ENCODE results near the gene NLK. TPM values are rescaled to one million over a fixed set of nuclear protein-coding genes. Genes with fewer than 3 reads are reported as not detected.
"Not testable (repeated sequence)": the region's sequence is repeated elsewhere in the genome, so short reads cannot be mapped to it uniquely, and the experiment has no call there.

The NLK gene
- total RNA-seq, 1 experiment from 2014 or later, result 14.6 TPM

DNA sequence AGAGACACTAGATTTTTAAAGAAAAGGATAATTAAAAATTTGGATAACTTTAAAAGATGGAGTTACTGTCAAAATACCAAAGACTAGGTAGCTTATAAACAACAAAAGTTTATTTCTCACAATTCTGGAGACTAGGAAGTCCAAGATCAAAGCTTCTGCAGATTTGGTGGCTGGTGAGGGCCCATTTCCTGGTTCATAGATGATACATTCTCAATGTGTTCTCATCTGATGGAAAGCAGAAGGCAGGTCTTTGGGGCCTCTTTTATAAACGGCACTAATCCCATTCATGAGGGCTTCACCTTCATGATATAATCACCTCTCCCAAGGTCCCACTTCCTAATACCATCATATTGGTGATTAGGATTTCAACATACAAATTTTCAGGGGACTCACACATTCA is 33.7 kb downstream of the NLK start:
- ChIA-PET CTCF (interaction anchor here (1.4 kb wide), 1 partner anchor 16 kb away, joined by 3 read pairs; no protein-coding TSS in a partner anchor), POLR2A (interaction anchor here (0.9 kb wide), 1 partner anchor 19 kb away, joined by 3 read pairs; no protein-coding TSS in a partner anchor)
- no peak overlapping the region for H3K4me3 Mint-ChIP-seq (ENCODE audit: unreplicated experiment)
- TF ChIP-seq, protein P1, sequence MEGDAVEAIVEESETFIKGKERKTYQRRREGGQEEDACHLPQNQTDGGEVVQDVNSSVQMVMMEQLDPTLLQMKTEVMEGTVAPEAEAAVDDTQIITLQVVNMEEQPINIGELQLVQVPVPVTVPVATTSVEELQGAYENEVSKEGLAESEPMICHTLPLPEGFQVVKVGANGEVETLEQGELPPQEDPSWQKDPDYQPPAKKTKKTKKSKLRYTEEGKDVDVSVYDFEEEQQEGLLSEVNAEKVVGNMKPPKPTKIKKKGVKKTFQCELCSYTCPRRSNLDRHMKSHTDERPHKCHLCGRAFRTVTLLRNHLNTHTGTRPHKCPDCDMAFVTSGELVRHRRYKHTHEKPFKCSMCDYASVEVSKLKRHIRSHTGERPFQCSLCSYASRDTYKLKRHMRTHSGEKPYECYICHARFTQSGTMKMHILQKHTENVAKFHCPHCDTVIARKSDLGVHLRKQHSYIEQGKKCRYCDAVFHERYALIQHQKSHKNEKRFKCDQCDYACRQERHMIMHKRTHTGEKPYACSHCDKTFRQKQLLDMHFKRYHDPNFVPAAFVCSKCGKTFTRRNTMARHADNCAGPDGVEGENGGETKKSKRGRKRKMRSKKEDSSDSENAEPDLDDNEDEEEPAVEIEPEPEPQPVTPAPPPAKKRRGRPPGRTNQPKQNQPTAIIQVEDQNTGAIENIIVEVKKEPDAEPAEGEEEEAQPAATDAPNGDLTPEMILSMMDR (IDR thresholded peaks at IDR 0.05; ENCODE audit: unreplicated experiment), result no peak
- no peak overlapping the region for H3K27ac Mint-ChIP-seq (ENCODE audit: low read depth, unreplicated experiment)
- peaks cover 14% of the 10 kb centered on the region for H3K9me3 Mint-ChIP-seq (ENCODE audit: unreplicated experiment)
- peaks cover 11% of the 10 kb centered on the region for H3K4me1 Mint-ChIP-seq (ENCODE audit: insufficient read depth, unreplicated experiment)
- no peaks in the 10 kb centered on the region for H3K27me3 Mint-ChIP-seq (ENCODE audit: insufficient read depth, unreplicated experiment)
- BruUV-seq (replicated peaks), result no TSS peak
- H3K36me3 Mint-ChIP-seq (ENCODE audit: insufficient read depth, unreplicated experiment), result peaks cover 8% of the 10 kb centered on the region
- DNase-seq (ENCODE audit: unreplicated experiment), result no peak
- intact Hi-C loops (cut with micrococcal nuclease), result no loop called here

DNA sequence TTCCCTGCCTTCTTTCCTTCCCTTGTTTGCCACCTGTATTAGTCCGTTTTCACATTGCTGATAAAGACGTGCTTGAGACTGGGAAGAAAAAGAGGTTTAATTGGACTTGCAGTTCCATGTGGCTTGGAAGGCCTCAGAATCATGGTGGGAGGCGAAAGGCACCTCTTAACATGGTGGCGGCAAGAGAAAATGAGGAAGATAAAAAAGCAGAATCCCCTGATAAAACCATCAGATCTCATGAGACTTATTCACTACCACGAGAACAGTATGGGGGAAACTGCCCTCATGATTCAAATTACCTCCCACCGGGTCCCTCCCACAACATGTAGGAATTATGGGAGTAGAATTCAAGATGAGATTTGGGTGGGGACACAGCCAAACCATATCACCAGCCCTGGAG is 34.7 kb downstream of the NLK start:
- H3K9me3 Mint-ChIP-seq (ENCODE audit: unreplicated experiment); H3K27me3 Mint-ChIP-seq (ENCODE audit: insufficient read depth, unreplicated experiment); H3K4me3 Mint-ChIP-seq (ENCODE audit: unreplicated experiment); H3K36me3 Mint-ChIP-seq (ENCODE audit: insufficient read depth, unreplicated experiment); DNase-seq (ENCODE audit: unreplicated experiment); CTCF ChIA-PET; intact Hi-C loops (cut with micrococcal nuclease); BruUV-seq (replicated peaks); H3K27ac Mint-ChIP-seq (ENCODE audit: low read depth, unreplicated experiment): not testable (repeated sequence)
- POLR2A ChIA-PET, result interaction anchor here (0.6 kb wide), 1 partner anchor 113 kb away, joined by 4 read pairs; no protein-coding TSS in a partner anchor
- peaks cover 11% of the 10 kb centered on the region for H3K4me1 Mint-ChIP-seq (ENCODE audit: insufficient read depth, unreplicated experiment)

DNA sequence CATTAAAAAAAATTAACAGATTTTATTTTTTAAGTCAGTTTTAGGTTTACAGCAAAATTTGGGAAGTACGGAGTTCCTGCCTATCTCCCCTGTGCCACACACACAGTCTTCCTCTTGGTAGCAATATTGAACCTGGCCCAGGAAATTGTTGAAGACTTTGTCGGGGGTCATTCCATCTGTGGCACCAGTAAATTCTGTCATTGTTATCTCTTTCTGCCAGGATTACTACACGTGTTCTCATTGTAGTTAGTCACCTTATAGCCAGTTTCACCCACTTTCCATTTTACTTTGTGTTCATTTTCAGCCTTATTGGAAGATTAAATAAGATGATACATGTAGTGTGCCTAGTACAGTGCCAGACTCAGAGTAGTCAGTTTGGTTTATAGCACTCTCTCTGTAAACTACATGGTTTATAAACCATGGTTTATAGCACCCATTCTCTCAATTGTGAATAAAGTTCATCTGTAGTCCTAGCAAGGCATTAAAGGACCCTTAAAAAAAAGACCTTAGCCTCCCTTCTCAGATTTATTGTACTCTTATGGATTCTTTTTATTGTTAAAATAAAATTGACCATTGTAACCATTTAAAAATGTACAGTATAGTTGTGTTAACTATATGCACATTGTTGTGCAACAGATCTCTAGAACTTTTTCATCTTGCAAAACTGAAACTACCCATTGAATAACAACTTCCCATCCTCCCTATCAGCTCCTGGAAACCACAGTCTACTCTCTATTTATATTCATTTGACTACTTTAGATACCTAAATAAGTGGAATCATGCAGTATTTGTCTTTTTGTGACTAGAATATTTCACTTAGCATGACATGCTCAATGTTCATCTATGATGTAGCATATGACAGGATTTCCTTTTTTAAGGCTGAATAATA is 36.1 kb downstream of the NLK start:
- BruUV-seq (replicated peaks), result no TSS peak
- ChIA-PET CTCF (no interaction called here), POLR2A (interaction anchor here (0.6 kb wide), 1 partner anchor 8 kb away, joined by 5 read pairs; no protein-coding TSS in a partner anchor)
- no peak overlapping the region for H3K4me3 Mint-ChIP-seq (ENCODE audit: unreplicated experiment)
- peaks cover 11% of the 10 kb centered on the region for H3K4me1 Mint-ChIP-seq (ENCODE audit: insufficient read depth, unreplicated experiment)
- no peaks in the 10 kb centered on the region for H3K9me3 Mint-ChIP-seq (ENCODE audit: unreplicated experiment)
- no peak for DNase-seq (ENCODE audit: unreplicated experiment)
- no peaks in the 10 kb centered on the region for H3K36me3 Mint-ChIP-seq (ENCODE audit: insufficient read depth, unreplicated experiment)
- TF ChIP-seq, protein P1 (IDR thresholded peaks at IDR 0.05; ENCODE audit: unreplicated experiment), result no peak
- no peak overlapping the region for H3K27ac Mint-ChIP-seq (ENCODE audit: low read depth, unreplicated experiment)
- intact Hi-C loops (cut with micrococcal nuclease), result no loop called here
- H3K27me3 Mint-ChIP-seq (ENCODE audit: insufficient read depth, unreplicated experiment), result no peaks in the 10 kb centered on the region

DNA sequence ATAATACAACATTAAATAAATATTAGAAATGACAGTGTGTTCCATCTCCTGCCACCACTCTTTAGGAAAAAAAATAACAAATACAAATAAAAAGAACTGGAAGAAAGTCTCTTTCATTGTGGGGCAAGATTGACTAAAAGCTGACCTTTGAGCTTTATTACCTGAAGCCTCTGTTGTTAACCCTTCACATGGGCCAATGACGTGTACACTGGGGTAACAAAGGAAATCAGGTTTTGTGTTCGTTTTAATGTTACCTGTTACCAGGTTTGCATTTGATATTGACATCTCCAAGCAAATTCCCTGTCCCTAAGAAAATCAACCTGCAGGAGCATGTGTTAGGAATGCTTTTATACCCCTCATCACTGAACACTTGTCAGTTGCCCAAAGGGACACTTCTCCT is 39.0 kb downstream of the NLK start:
- DNase-seq (ENCODE audit: unreplicated experiment), result no peak
- no peaks in the 10 kb centered on the region for H3K9me3 Mint-ChIP-seq (ENCODE audit: unreplicated experiment)
- intact Hi-C loops (cut with micrococcal nuclease), result no loop called here
- H3K27me3 Mint-ChIP-seq (ENCODE audit: insufficient read depth, unreplicated experiment), result no peaks in the 10 kb centered on the region
- no TSS peak for BruUV-seq (replicated peaks)
- H3K36me3 Mint-ChIP-seq (ENCODE audit: insufficient read depth, unreplicated experiment), result no peaks in the 10 kb centered on the region
- POLR2A ChIA-PET, result no interaction called here
- peaks cover 5% of the 10 kb centered on the region for H3K4me1 Mint-ChIP-seq (ENCODE audit: insufficient read depth, unreplicated experiment)
- CTCF ChIA-PET, result no interaction called here
- no peak overlapping the region for H3K27ac Mint-ChIP-seq (ENCODE audit: low read depth, unreplicated experiment)
- H3K4me3 Mint-ChIP-seq (ENCODE audit: unreplicated experiment), result no peak overlapping the region
- TF ChIP-seq, protein P1 (IDR thresholded peaks at IDR 0.05; ENCODE audit: unreplicated experiment), result no peak

Data from MCF 10A (cell line).